NB4 (cell line): ENCODE results near the gene ATP11A.

ENCODE experiments used
- CTCF ChIP-seq: IDR thresholded peaks from one replicate; pipeline ENCODE4 v1.5.1; 2012; ENCODE audit warnings: low read depth, low read length
- MAX ChIP-seq: IDR thresholded peaks from 2 replicates; pipeline ENCODE4 v1.6.1; 2011; ENCODE audit warnings: low read depth, low read length
- POLR2A ChIP-seq: IDR thresholded peaks from 2 replicates; pipeline ENCODE4 v1.6.1; 2011; ENCODE audit warnings: mild to moderate bottlenecking; ENCODE audit not compliant: insufficient read length; ENCODE audit errors: extremely low read depth

- TF ChIP-seq MAX (no peak), CTCF (no peak), POLR2A (no peak)
These were observed 30.4 kb downstream of the ATP11A start for GRCh38 chr13:112720251-112720650.
